H9 (cell line): ENCODE results near the gene ANXA3. TPM values are rescaled to one million over a fixed set of nuclear protein-coding genes. Genes with fewer than 3 reads are reported as not detected.

Source experiments
- DNase-seq: peaks from one replicate; pipeline ENCODE4 v3.0.0-alpha.2; 2017
- H2AFZ ChIP-seq: one replicate; pipeline ENCODE4 v1.6.1; 2013; ENCODE audit warnings: mild to moderate bottlenecking, low read length, control low read depth, moderate library complexity
- H2AK5ac ChIP-seq: 2 replicates; pipeline ENCODE4 v1.6.1; 2013; ENCODE audit warnings: low read length, control low read depth, mixed read lengths; ENCODE audit not compliant: insufficient read length
- H2BK120ac ChIP-seq: one replicate; pipeline ENCODE4 v1.6.1; 2013; ENCODE audit warnings: low read depth, mild to moderate bottlenecking, low read length, control low read depth, inconsistent platforms; ENCODE audit not compliant: poor library complexity, severe bottlenecking
- H2BK12ac ChIP-seq: 2 replicates; pipeline ENCODE4 v1.6.1; 2013; ENCODE audit warnings: low read length, control low read depth, mixed read lengths, low read depth; ENCODE audit not compliant: insufficient read length
- H2BK15ac ChIP-seq: 2 replicates; pipeline ENCODE4 v1.6.1; 2013; ENCODE audit warnings: low read depth, low read length, control low read depth
- H2BK20ac ChIP-seq: one replicate; pipeline ENCODE4 v1.6.1; 2013; ENCODE audit warnings: low read depth, mild to moderate bottlenecking, low read length, control low read depth, inconsistent platforms; ENCODE audit not compliant: poor library complexity, severe bottlenecking
- H2BK5ac ChIP-seq: 2 replicates; pipeline ENCODE4 v1.6.1; 2013; ENCODE audit warnings: low read length, control low read depth, mixed read lengths; ENCODE audit not compliant: insufficient read length
- H3K14ac ChIP-seq: 2 replicates; pipeline ENCODE4 v1.6.1; 2013; ENCODE audit warnings: low read length, control low read depth; ENCODE audit not compliant: insufficient read depth
- H3K18ac ChIP-seq: 2 replicates; pipeline ENCODE4 v1.6.1; 2013; ENCODE audit warnings: low read depth, mild to moderate bottlenecking, mixed read lengths, low read length, control low read depth; ENCODE audit not compliant: insufficient read length
- H3K23ac ChIP-seq: 2 replicates; pipeline ENCODE4 v1.6.1; 2013; ENCODE audit warnings: low read length, control low read depth, mixed read lengths, low read depth; ENCODE audit not compliant: insufficient read length
- H3K23me2 ChIP-seq: 2 replicates; pipeline ENCODE4 v1.6.1; 2013; ENCODE audit warnings: low read depth, mild to moderate bottlenecking, mixed read lengths, low read length, control low read depth; ENCODE audit not compliant: insufficient read length, poor library complexity, severe bottlenecking
- H3K27ac ChIP-seq: 2 replicates; pipeline ENCODE4 v1.5.1; 2013; ENCODE audit warnings: low read length, control low read depth, mixed read lengths, low read depth; ENCODE audit not compliant: insufficient read length
- H3K27me3 ChIP-seq: 2 replicates; pipeline ENCODE4 v1.6.1; 2013; ENCODE audit warnings: low read length, control low read depth, inconsistent platforms; ENCODE audit not compliant: insufficient read depth
- H3K4ac ChIP-seq: 2 replicates; pipeline ENCODE4 v1.6.1; 2013; ENCODE audit warnings: low read depth, mild to moderate bottlenecking, control low read depth, inconsistent platforms, low read length, moderate library complexity
- H3K4me1 ChIP-seq: 2 replicates; pipeline ENCODE4 v1.6.1; 2013; ENCODE audit warnings: low read length, control low read depth, inconsistent platforms; ENCODE audit not compliant: insufficient read depth
- H3K4me2 ChIP-seq: 2 replicates; pipeline ENCODE4 v1.6.1; 2013; ENCODE audit warnings: low read length, control low read depth, mixed read lengths; ENCODE audit not compliant: insufficient read length, insufficient read depth
- H3K56ac ChIP-seq: 2 replicates; pipeline ENCODE4 v1.6.1; 2013; ENCODE audit warnings: low read depth, mild to moderate bottlenecking, mixed read lengths, low read length, control low read depth; ENCODE audit not compliant: insufficient read length
- H3K79me1 ChIP-seq: 2 replicates; pipeline ENCODE4 v1.6.1; 2013; ENCODE audit warnings: low read depth, mild to moderate bottlenecking, moderate library complexity, low read length, control low read depth, inconsistent platforms; ENCODE audit not compliant: insufficient read depth, poor library complexity, severe bottlenecking
- H3K79me2 ChIP-seq: 2 replicates; pipeline ENCODE4 v1.6.1; 2013; ENCODE audit warnings: low read length, control low read depth, inconsistent platforms; ENCODE audit not compliant: insufficient read depth
- H3K9ac ChIP-seq: 2 replicates; pipeline ENCODE4 v1.6.1; 2013; ENCODE audit warnings: low read length, control low read depth, mixed read lengths; ENCODE audit not compliant: insufficient read length; ENCODE audit errors: extremely low read depth
- H3K9me3 ChIP-seq: one replicate; pipeline ENCODE4 v1.6.1; 2013; ENCODE audit warnings: low read depth, low read length, inconsistent platforms; ENCODE audit not compliant: control insufficient read depth
- H3T11ph ChIP-seq: one replicate; pipeline ENCODE4 v1.6.1; 2013; ENCODE audit warnings: mild to moderate bottlenecking, low read length, control low read depth, inconsistent platforms
- H4K20me1 ChIP-seq: one replicate; pipeline ENCODE4 v1.6.1; 2013; ENCODE audit not compliant: control insufficient read depth, insufficient read length, insufficient read depth
- H4K5ac ChIP-seq: 2 replicates; pipeline ENCODE4 v1.6.1; 2013; ENCODE audit warnings: low read depth, mild to moderate bottlenecking, mixed read lengths, low read length, control low read depth; ENCODE audit not compliant: insufficient read length
- H4K8ac ChIP-seq: replicated peaks from 2 replicates; pipeline ENCODE4 v1.6.1; 2013; ENCODE audit warnings: low read length, control low read depth, mixed read lengths, low read depth; ENCODE audit not compliant: insufficient read length
- H4K91ac ChIP-seq: 2 replicates; pipeline ENCODE4 v1.6.1; 2013; ENCODE audit warnings: low read depth, mild to moderate bottlenecking, moderate library complexity, mixed read lengths, low read length, control low read depth; ENCODE audit not compliant: insufficient read length
- H3K27ac Mint-ChIP-seq, 3 experiments: 2 replicates in 2 of 3; 3 replicates in 1 of 3; pipeline ENCODE4 v1.8.0; 2020 to 2021; ENCODE audit warnings: mixed read lengths in 3 of 3, mild to moderate bottlenecking in 1 of 3, moderate library complexity in 1 of 3
- H3K27me3 Mint-ChIP-seq: 2 replicates; pipeline ENCODE4 v1.8.0; 2021; ENCODE audit warnings: low read depth, mild to moderate bottlenecking, moderate library complexity, mixed read lengths
- H3K36me3 Mint-ChIP-seq, 3 experiments: 2 replicates in 2 of 3; 3 replicates in 1 of 3; pipeline ENCODE4 v1.8.0; 2020 to 2021; ENCODE audit warnings: low read depth in 3 of 3, mixed read lengths in 3 of 3; ENCODE audit not compliant: insufficient read depth in 1 of 3
- H3K4me1 Mint-ChIP-seq, 2 experiments: 2 replicates each; pipeline ENCODE4 v1.8.0; 2020; ENCODE audit warnings: mixed read lengths in 2 of 2
- H3K4me3 Mint-ChIP-seq, 2 experiments: 2 replicates in 1 of 2; 3 replicates in 1 of 2; pipeline ENCODE4 v1.8.0; 2020 to 2021; ENCODE audit warnings: mild to moderate bottlenecking in 2 of 2, mixed read lengths in 2 of 2, moderate library complexity in 1 of 2
- H3K9me3 Mint-ChIP-seq, 2 experiments: 2 replicates in 1 of 2; 3 replicates in 1 of 2; pipeline ENCODE4 v1.8.0; 2020; ENCODE audit warnings: mild to moderate bottlenecking in 2 of 2, mixed read lengths in 2 of 2, moderate library complexity in 1 of 2
- CTCF ChIP-seq: fragments of 200-600 bp; sonication (generic); conservative IDR thresholded peaks from 3 replicates; pipeline ENCODE4 v1.8.0; 2021; ENCODE audit warnings: antibody characterized with exemption, mild to moderate bottlenecking
- WGBS: extraction: QIAGEN DNeasy Blood & Tissue Kit; methylation state at CpG from one replicate; pipeline ENCODE4 v1.1.7; 2013; ENCODE audit warnings: missing lambda C conversion rate, low lambda C conversion rate, mixed read lengths; ENCODE audit not compliant: insufficient read length; ENCODE audit errors: extremely low coverage; 5-methylcytosine and 5-hydroxymethylcytosine counted together
- total RNA-seq: library from RNA; stranded (reverse); gene quantifications from 2 replicates; pipeline ENCODE4 v1.2.1, GENCODE V29; 2021

ANXA3 gene
- total RNA-seq, 1 experiment from 2014 or later, result 20.6 TPM

- no peak overlapping the region for H3K4ac ChIP-seq
- H3K4me2 ChIP-seq, result no peak overlapping the region
- no peak overlapping the region for H2AK5ac ChIP-seq
- no peaks in the 10 kb centered on the region for H3K79me1 ChIP-seq
- Mint-ChIP-seq H3K27ac (peak overlapping the region in 1 of 3 experiments; percentile 72; a peak in 1 of 7 replicates), H3K9me3 (no peaks in the 10 kb centered on the region), H3K27me3 (no peaks in the 10 kb centered on the region), H3K4me3 (no peak overlapping the region), H3K36me3 (peaks cover 0 to 14% (median 5%) of the 10 kb centered on the region in 3 experiments; a peak in 1 of 7 replicates), H3K4me1 (peaks cover 7% of the 10 kb centered on the region in 2 experiments; a peak in 2 of 4 replicates)
- H3K9me3 ChIP-seq, result no peaks in the 10 kb centered on the region
- H3K27ac ChIP-seq, result no peak overlapping the region
- H2BK15ac ChIP-seq, result no peak overlapping the region
- no peaks in the 10 kb centered on the region for H3K4me1 ChIP-seq
- WGBS, result no CpG with 5 or more reads among the region's 4 CpGs
- H3K23ac ChIP-seq, result no peak overlapping the region
- H4K5ac ChIP-seq, result no peak overlapping the region
- no peak overlapping the region for H2BK12ac ChIP-seq
- H2BK120ac ChIP-seq, result no peak overlapping the region
- no peaks in the 10 kb centered on the region for H3K27me3 ChIP-seq
- TF ChIP-seq CTCF, result no peak
- H3T11ph ChIP-seq, result no peak overlapping the region
- no peaks in the 10 kb centered on the region for H3K79me2 ChIP-seq
- no peak overlapping the region for H3K9ac ChIP-seq
- H2BK20ac ChIP-seq, result no peak overlapping the region
- H4K8ac ChIP-seq, result no peak overlapping the region
- H4K20me1 ChIP-seq, result no peaks in the 10 kb centered on the region
- no peaks in the 10 kb centered on the region for H3K23me2 ChIP-seq
- H3K18ac ChIP-seq, result no peak overlapping the region
- no peak for DNase-seq
- H4K91ac ChIP-seq, result no peak overlapping the region
- no peak overlapping the region for H3K56ac ChIP-seq
- H3K14ac ChIP-seq, result no peak overlapping the region
- H2AFZ ChIP-seq, result no peak overlapping the region
- H2BK5ac ChIP-seq, result no peak overlapping the region
Observed at GRCh38 chr4:78599147-78599546, 47.6 kb downstream of the ANXA3 start.
